OCI-LY3 (cell line): ENCODE measurements around the gene C12orf60.

ENCODE experiments used
- H2AFZ ChIP-seq: fragments of 200-600, 300-600 bp; shearing (Covaris generic); 2 replicates; pipeline ENCODE4 v1.6.0; 2014; ENCODE audit warnings: antibody characterized with exemption, low read depth, low read length
- H3K27ac ChIP-seq: fragments of 200-600, 300-600 bp; sonication (generic); 2 replicates; pipeline ENCODE4 v1.5.1; 2014; ENCODE audit warnings: mild to moderate bottlenecking, low read length, moderate library complexity, mixed read lengths
- H3K27me3 ChIP-seq: fragments of 200-600, 300-600 bp; sonication (generic); 2 replicates; pipeline ENCODE4 v1.6.1; 2014; ENCODE audit warnings: low read depth, low read length, mixed read lengths
- H3K36me3 ChIP-seq: fragments of 200-600, 300-600 bp; sonication (generic); replicated peaks from 2 replicates; pipeline ENCODE3; 2014; ENCODE audit warnings: low read depth, low read length, mixed read lengths
- H3K4me1 ChIP-seq: fragments of 300-600, 200-600 bp; sonication (generic); 2 replicates; pipeline ENCODE4 v1.6.1; 2014; ENCODE audit warnings: low read length, mixed read lengths
- H3K4me2 ChIP-seq: fragments of 200-600, 300-600 bp; sonication (generic); 2 replicates; pipeline ENCODE4 v1.6.1; 2014; ENCODE audit warnings: low read length, mixed read lengths
- H3K4me3 ChIP-seq: fragments of 300-600, 200-600 bp; sonication (generic); 2 replicates; pipeline ENCODE4 v1.5.1; 2014; ENCODE audit warnings: antibody characterized with exemption, mild to moderate bottlenecking, low read length, moderate library complexity
- H3K79me2 ChIP-seq: fragments of 300-600, 200-600 bp; shearing (Covaris generic); 2 replicates; pipeline ENCODE4 v1.6.1; 2014; ENCODE audit warnings: mild to moderate bottlenecking, low read length, mixed read lengths
- H3K9ac ChIP-seq: fragments of 300-600, 200-600 bp; shearing (Covaris generic); 2 replicates; pipeline ENCODE4 v1.6.0; 2014; ENCODE audit warnings: mild to moderate bottlenecking, low read length, moderate library complexity
- H3K9me3 ChIP-seq: fragments of 200-600, 300-600 bp; shearing (Covaris generic); 2 replicates; pipeline ENCODE4 v1.6.1; 2014; ENCODE audit warnings: low read length, mixed read lengths; ENCODE audit not compliant: insufficient read depth
- H4K20me1 ChIP-seq: fragments of 200-600, 300-600 bp; sonication (generic); 2 replicates; pipeline ENCODE4 v1.6.1; 2016; ENCODE audit warnings: low read length, mixed read lengths; ENCODE audit not compliant: insufficient read depth
- EZH2phosphoT487 ChIP-seq: fragments of 200-600 bp; shearing (Covaris generic); IDR thresholded peaks from 2 replicates; pipeline ENCODE4 v1.6.1; 2018; ENCODE audit warnings: antibody characterized with exemption, mixed run types, low read depth
- TF ChIP-seq, protein P1 (sequence below): fragments of 200-600, 300-600 bp; sonication (generic); IDR thresholded peaks from 2 replicates; pipeline ENCODE4 v1.5.1; 2014; ENCODE audit warnings: antibody characterized with exemption, low read length, low read depth

Gene C12orf60

DNA sequence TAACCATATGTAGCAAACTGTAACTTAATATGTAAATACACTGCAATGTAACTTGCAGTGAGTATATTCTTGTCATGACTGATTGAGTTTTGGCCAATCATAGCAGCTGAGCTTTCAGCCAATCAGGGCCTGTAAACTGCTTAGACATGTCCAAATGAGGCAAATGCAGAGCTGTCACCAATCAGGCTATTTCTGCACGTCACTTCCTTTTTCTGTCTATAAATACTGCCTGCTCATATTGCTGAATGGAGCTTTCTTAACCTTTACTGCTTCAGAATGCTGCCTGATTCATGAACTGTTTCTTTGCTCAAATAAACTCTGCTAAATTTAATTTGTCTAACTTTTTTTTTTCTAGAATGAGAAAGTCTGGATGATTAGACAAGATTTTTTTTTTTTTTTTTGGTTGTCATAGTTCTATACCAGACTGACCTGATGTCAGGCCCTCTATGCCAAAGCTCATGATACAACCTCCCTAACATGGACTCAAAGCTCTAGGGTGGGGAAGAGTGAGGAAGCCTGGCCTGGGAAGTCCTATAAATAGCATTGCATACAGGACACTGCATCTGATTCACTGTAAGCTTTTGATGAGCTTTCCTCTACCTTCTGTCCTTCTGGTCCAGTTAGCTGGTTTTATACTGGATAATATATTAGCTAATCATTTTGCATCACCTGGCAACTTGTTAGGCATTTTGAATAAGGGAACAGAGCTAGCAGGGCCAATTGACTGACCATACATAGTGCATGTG is 70.1 kb downstream of the C12orf60 start:
- no peak for TF ChIP-seq EZH2phosphoT487
- TF ChIP-seq, protein P1, sequence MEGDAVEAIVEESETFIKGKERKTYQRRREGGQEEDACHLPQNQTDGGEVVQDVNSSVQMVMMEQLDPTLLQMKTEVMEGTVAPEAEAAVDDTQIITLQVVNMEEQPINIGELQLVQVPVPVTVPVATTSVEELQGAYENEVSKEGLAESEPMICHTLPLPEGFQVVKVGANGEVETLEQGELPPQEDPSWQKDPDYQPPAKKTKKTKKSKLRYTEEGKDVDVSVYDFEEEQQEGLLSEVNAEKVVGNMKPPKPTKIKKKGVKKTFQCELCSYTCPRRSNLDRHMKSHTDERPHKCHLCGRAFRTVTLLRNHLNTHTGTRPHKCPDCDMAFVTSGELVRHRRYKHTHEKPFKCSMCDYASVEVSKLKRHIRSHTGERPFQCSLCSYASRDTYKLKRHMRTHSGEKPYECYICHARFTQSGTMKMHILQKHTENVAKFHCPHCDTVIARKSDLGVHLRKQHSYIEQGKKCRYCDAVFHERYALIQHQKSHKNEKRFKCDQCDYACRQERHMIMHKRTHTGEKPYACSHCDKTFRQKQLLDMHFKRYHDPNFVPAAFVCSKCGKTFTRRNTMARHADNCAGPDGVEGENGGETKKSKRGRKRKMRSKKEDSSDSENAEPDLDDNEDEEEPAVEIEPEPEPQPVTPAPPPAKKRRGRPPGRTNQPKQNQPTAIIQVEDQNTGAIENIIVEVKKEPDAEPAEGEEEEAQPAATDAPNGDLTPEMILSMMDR = no peak
- no peak overlapping the region for H3K4me2 ChIP-seq

More for the DNA sequence above, 70.1 kb downstream of the C12orf60 start:
- no peak overlapping the region for H3K27ac ChIP-seq
- H3K9ac ChIP-seq = no peak overlapping the region
- H3K36me3 ChIP-seq = no peaks in the 10 kb centered on the region
- H3K27me3 ChIP-seq = no peaks in the 10 kb centered on the region
- H3K4me1 ChIP-seq = no peaks in the 10 kb centered on the region
- no peaks in the 10 kb centered on the region for H4K20me1 ChIP-seq
- H2AFZ ChIP-seq = no peak overlapping the region
- no peaks in the 10 kb centered on the region for H3K79me2 ChIP-seq
- H3K4me3 ChIP-seq = no peak overlapping the region
- no peaks in the 10 kb centered on the region for H3K9me3 ChIP-seq
